NT2/D1 (cell line): ENCODE data around the gene MPST.

Experiments used
- DNase-seq: peaks from one replicate; pipeline ENCODE4 v3.0.0-alpha.2; 2011; ENCODE audit warnings: low read depth, low spot score
- H3K27me3 ChIP-seq: 2 replicates; pipeline ENCODE4 v1.6.0; 2011; ENCODE audit warnings: mild to moderate bottlenecking; ENCODE audit not compliant: insufficient read length, insufficient read depth
- H3K36me3 ChIP-seq: 2 replicates; pipeline ENCODE4 v1.6.1; 2011; ENCODE audit warnings: mild to moderate bottlenecking, low read length, mixed read lengths; ENCODE audit not compliant: insufficient read depth, insufficient read length
- H3K4me1 ChIP-seq: 2 replicates; pipeline ENCODE4 v1.5.1; 2011; ENCODE audit not compliant: insufficient read depth, insufficient read length
- H3K4me3 ChIP-seq: 2 replicates; pipeline ENCODE4 v1.5.1; 2011; ENCODE audit warnings: low read depth; ENCODE audit not compliant: insufficient read length
- H3K9ac ChIP-seq: 2 replicates; pipeline ENCODE4 v1.6.0; 2011; ENCODE audit warnings: low read depth; ENCODE audit not compliant: insufficient read length
- H3K9me3 ChIP-seq: 2 replicates; pipeline ENCODE4 v1.5.1; 2011; ENCODE audit warnings: mild to moderate bottlenecking, low read length; ENCODE audit not compliant: insufficient read depth
- SUZ12 ChIP-seq: IDR thresholded peaks from 2 replicates; pipeline ENCODE4 v1.6.1; 2011; ENCODE audit not compliant: insufficient read length, insufficient read depth; ENCODE audit errors: extremely low read depth
- YY1 ChIP-seq: IDR thresholded peaks from 2 replicates; pipeline ENCODE4 v1.6.1; 2011; ENCODE audit not compliant: insufficient read length, insufficient read depth
- ZNF274 ChIP-seq: IDR thresholded peaks from 2 replicates; pipeline ENCODE4 v1.6.1; 2011; ENCODE audit warnings: mild to moderate bottlenecking, low read depth, low read length

The MPST gene

DNA sequence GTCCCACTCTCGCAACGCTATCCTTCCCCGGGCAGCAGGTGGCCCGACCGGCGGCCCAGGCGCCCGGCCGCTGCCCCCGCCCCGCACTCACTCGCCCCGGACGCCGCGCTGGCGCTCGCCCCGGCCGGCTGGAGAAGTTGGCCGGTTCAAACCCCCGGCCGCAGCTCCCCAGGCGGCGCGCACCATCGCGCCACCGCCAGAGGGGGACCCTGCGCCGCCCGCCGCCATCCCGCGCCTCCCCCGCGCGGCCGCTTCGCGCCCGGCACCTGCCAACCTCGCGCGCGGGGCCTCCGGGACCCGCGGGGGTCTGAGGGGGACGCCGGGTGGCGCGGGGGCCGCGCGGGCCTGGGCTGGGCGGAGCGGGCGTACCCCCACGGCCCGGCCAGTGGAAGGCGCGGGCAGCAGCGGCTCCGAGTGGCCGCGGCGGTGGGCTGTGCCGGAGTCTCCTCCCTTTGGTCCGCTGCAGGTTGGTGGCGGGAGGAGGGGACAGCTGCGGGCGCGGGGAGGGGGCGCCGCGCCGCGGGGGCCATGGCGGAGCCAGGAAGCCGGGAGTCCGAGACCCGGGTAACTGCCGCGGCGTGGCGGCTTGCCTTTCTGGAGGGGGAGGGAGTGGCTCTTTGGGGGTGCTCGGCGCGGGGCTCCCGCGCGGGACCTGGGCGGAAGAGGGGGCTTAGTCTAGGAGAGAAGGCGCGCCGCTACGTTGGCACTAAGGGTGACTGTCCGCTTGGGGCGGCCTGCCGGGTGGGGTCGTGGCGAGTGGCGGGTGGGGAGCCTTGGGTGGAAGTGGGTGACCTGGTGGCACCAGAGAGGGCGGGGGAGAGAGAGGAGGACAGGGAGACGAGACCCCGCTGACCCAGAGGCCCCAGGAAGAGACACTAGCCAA, at the start of gene MPST, which contains the start of gene TST:
Gene MPST (plus strand): TSS at position 434 of the 883 bp plus-strand sequence. CDS start 95 bp downstream, at position 529.
Gene TST (minus strand): TSS at position 139 of the 883 bp plus-strand sequence. CDS start 715 bp downstream, outside the sequence.
- peaks cover 18% of the 10 kb centered on the region for H3K4me1 ChIP-seq

GRCh38 chr22:36971341-36972125, 48.0 kb upstream of the MPST start:
- no peaks in the 10 kb centered on the region for H3K9me3 ChIP-seq
- TF ChIP-seq ZNF274 = no peak
- no peak for TF ChIP-seq YY1
- no peak for TF ChIP-seq SUZ12
- H3K4me3 ChIP-seq = no peak overlapping the region

More for the DNA sequence above, at the start of gene MPST, which contains the start of gene TST:
- TF ChIP-seq SUZ12 (no peak), YY1 (no peak), ZNF274 (no peak)
- H3K27me3 ChIP-seq = no peaks in the 10 kb centered on the region
- peak within 1 kb of the TSS; percentile 91 for H3K9ac ChIP-seq
- H3K9me3 ChIP-seq = no peaks in the 10 kb centered on the region
- DNase-seq = no peak
- H3K36me3 ChIP-seq = peaks cover 41% of the 10 kb centered on the region
- peak within 1 kb of the TSS; percentile 82 for H3K4me3 ChIP-seq

DNA sequence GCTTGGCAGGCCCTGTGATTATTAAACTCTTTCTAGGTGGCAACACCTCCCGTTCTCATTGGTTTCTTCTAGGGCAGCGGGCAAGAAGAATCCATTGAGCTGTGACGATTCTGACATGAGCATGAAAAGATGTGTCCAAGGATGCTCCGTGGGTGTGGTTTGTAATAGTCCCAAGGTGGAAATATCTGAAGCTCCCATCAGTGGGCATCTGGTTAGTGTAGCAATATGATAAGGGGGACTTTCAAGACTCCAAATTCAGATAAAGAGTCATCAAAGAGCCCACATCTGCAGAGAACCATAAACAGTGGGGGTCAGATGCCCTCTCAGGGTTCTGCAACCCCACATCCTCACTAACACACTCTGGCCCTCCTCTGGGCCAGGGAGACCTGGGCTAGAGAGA, 42.9 kb upstream of the MPST start:
- Histone ChIP-seq H3K9me3 (no peaks in the 10 kb centered on the region), H3K9ac (no peak overlapping the region), H3K4me3 (no peak overlapping the region), H3K27me3 (no peaks in the 10 kb centered on the region), H3K36me3 (no peaks in the 10 kb centered on the region), H3K4me1 (no peaks in the 10 kb centered on the region)
- TF ChIP-seq YY1 (no peak), SUZ12 (no peak)
- no peak for DNase-seq

More at GRCh38 chr22:36971341-36972125, 48.0 kb upstream of the MPST start:
- Histone ChIP-seq H3K4me1 (no peaks in the 10 kb centered on the region), H3K27me3 (no peaks in the 10 kb centered on the region), H3K9ac (no peak overlapping the region), H3K36me3 (no peaks in the 10 kb centered on the region)
- no peak for DNase-seq

- no peaks in the 10 kb centered on the region for H3K9me3 ChIP-seq
- no peak overlapping the region for H3K4me3 ChIP-seq
- no peaks in the 10 kb centered on the region for H3K4me1 ChIP-seq
- TF ChIP-seq YY1 (no peak), SUZ12 (no peak), ZNF274 (no peak)
- no peak for DNase-seq
- H3K36me3 ChIP-seq = no peaks in the 10 kb centered on the region
- H3K27me3 ChIP-seq = no peaks in the 10 kb centered on the region
- no peak overlapping the region for H3K9ac ChIP-seq
These were observed 42.1 kb upstream of the MPST start for GRCh38 chr22:36977401-36977861.

DNA sequence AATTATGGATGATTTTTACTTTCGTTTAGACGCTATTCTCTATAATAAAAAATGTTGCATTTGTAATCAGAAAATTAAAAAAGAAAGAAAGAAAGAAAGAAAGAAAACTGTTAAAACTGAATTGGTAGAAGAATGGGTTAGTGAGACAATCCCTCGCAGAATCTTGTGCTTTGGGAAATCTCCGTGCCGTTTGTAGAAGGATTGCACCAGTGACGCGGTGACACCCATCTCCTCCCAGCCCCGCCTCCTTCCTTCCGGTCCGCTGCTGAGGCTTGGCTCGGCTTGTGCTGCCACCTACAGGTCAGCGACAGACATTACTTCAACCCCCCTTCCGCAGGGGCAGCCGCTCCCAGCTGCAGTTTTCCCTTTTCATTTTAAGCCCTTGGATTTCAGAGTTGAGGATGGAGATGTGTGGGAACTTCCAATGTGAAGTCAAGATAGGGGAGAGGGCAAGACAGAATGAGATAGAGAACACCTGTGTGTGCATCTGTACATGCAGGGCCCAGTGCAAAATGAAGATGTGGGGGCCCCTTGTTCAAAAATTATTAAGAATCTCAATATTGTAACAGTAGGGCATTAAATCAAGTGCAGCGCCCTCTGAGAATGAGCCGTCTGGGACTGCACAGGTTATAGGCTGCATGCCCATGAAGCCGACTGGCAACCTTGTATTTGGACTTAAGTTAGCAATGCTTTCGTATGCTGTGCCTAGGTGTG, 41.4 kb upstream of the MPST start:
- peak; percentile 61 for DNase-seq
- Histone ChIP-seq H3K9me3 (no peaks in the 10 kb centered on the region), H3K9ac (no peak overlapping the region), H3K4me3 (no peak overlapping the region), H3K36me3 (no peaks in the 10 kb centered on the region), H3K27me3 (no peaks in the 10 kb centered on the region), H3K4me1 (no peaks in the 10 kb centered on the region)
- TF ChIP-seq YY1 (no peak), SUZ12 (no peak), ZNF274 (no peak)

DNA sequence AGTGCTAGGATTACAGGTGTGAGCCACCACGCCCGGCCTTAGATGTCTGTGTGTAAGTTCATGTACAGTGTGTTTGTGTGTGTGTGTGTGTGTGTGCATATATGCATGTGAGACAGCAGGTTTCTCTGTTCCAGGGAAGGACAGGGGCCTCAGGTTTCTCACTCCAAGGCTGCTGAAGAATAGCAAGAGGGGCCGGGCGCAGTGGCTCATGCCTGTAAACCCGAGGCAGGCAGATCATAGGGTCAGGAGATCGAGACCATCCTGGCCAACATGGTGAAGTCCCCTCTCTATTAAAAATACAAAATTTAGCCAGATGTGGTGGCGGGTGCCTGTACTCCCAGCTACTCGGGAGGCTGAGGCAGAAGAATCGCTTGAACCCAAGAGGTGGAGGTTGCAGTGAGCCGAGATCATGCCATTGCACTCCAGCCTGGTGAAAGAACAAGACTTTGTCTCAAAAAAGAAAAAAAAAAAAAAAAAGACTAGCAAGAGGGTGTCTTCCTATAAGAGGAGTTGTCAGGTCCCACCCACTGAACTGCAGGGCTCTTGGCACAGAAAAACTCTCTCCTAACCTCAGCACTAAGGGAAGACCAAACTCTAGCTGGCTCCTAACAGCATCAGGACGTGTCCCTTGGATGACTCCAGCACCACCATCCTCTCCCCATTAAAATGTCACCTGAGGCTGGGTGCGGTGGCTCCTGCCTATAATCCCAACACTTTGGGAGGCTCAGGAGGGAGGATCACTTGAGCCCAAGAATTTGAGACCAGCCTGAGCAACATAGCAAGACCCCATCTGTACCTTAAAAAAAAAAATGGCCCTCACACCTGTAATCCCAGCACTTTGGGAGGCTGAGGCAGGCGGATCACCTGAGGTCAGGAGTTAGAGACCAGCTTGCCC, 40.3 kb upstream of the MPST start:
- DNase-seq = no peak
- Histone ChIP-seq H3K4me1 (no peaks in the 10 kb centered on the region), H3K4me3 (no peak overlapping the region), H3K9me3 (no peaks in the 10 kb centered on the region), H3K9ac (no peak overlapping the region), H3K27me3 (no peaks in the 10 kb centered on the region), H3K36me3 (no peaks in the 10 kb centered on the region)
- TF ChIP-seq YY1 (no peak), ZNF274 (no peak), SUZ12 (no peak)
